Hepatic stellate cell (primary cell): ENCODE results near the gene CCDC116.
"Not testable (repeated sequence)": the region's sequence is repeated elsewhere in the genome, so short reads cannot be mapped to it uniquely, and the experiment has no call there.

Source experiments
- DNase-seq: peaks from one replicate; pipeline ENCODE4 v3.0.0; 2011; ENCODE audit warnings: low spot score

Gene CCDC116

DNA sequence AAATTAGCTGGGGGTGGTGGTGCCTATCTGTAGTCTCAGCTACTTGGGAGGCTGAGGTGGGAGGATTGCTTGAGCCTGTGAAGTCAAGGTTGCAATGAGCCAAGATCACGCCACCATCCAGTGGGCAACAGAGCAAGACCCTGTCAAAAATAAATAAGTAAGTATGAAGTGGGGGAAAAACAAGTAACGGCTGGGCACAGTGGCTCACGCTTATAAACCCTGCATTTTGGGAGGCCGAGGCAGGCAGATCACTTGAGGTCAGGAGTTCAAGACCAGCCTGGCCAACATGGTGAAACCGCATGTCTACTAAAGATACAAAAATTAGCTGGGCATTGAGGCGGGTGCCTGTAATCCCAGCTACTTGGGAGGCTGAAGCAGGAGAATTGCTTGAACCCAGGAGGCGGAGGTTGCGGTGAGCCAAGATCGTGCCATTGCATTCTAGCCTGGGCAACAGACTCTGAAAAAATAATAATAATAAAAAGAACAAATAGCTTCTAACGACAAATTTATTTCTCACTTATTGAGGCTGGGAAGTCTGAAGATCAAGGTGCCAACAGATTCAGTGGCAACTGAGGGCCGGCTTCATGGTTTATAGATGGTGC, 22.9 kb upstream of the CCDC116 start:
- not testable (repeated sequence) for DNase-seq

DNA sequence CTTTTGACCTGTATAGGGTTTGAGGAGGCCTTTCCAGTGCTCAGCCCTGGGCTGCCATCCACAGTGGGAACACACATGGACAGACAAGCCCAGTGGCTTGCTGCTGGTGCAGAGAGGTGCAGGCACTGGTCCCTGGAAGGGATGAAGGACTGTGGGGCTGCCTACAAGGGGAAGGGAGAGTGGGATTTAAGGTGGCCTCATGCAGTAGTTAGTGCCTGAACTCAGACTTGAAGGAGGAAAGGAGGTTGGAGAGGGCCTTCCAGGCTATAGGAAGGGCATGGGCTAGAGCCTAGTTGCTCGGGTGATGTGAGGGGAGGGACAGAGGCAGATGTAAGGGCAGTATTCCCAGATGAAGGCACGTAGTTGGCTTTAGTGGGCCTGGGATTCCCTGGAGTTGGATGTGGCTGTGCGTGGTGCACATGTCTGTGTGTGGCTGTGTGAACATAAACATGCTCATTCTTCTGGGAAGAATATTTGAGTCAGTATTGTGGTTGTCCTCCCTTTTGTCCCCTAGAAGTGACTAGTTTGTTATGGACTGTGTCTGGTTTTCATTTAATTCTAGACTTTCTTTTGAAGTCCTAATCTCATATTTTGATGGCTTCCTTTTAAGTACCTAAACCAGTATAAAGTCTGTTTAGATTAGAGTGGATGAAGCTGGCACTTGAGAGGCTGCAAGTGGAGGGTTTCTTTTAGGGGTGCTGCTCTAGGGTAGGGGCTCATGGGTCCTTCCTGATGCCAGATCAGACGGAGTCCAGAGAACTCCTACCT, 21.2 kb upstream of the CCDC116 start:
- no peak for DNase-seq

DNA sequence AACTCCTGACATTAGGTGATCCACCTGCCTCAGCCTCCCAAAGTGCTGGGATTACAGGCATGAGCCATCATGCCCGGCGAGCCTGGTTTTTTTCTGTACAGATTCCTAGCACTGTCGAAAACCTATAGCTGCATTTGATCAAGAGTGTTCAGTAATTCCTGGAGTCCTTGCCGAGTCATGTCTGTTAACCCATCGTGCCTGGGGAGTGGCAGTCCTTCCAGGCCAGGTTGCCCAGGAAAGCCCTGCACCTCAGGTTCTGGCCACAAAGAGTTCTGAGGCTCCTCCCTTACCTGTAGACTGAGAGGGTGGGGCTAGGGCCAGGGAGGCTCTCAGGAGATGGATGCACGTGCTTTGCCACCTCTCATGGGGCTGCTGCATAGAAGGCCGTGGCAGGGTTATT, 19.7 kb upstream of the CCDC116 start:
- DNase-seq, result no peak

DNA sequence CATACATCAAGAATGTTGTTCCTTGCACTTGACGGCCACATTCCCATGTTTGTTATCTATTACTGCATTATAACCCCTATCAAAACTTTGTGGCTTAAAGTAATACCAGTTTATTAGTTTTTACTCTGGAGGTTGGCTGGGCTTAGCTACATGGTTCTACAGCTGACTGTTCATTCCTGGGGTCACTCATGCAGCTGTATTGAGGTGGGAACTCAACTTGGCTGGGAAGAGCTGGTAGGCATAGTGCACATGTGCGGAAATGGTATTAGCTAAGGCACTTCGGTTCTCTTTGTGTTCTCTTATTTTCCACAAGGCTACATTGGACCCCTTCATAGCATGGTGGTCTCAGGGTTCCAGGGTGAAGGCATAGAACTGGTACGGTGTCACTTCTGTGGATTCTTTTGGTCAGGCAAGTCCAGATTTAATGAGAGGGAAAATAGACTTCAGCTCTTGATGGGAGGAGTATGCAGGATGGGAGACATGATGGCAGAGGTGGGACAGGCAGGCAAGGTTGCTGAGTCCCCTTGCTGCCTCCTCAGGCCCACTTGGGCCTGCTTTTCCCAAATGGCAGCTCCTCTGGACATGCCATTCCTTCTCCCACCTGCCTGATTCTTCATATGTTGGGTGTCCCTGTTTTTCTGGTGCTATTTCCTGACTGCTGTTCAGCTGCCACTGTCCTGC, 18.9 kb upstream of the CCDC116 start:
- DNase-seq, result no peak

DNA sequence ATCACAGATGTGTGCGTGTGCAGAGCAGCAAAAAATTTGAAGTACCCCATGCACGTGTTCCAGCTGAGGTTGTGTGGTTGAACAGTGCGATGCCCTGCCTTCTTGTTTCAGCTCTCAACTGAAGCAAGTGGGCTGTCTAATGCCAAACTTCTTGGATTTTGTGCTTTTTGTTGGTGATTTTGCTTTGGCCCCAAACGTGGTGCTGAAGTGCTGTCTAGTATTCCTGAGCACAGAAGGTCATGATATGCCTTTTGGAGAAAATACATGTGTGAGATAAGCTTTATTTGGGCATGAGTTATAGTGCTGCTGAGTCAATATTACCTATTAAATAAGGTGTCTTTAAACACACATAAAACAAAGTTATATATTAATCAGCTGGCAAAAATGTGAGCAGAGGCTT, 16.8 kb upstream of the CCDC116 start:
- no peak for DNase-seq

DNA sequence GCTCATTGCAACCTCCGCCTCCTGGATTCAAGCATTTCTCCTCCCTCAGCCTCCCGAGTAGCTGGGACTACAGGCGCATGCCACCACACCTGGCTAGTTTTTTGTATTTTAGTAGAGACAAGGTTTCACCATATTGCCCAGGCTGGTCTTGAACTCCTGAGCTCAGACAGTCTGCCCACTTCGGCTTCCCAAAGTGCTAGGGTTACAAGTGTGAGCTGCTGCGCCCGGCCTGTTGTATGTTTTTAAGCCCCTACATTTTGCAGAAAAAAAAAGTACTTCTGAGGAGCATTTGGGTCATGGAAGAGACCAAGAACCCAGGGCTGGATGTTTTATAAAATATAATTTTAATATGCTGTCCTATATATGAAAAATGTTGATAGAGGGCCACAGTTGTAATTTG, 15.2 kb upstream of the CCDC116 start:
- not testable (repeated sequence) for DNase-seq

DNA sequence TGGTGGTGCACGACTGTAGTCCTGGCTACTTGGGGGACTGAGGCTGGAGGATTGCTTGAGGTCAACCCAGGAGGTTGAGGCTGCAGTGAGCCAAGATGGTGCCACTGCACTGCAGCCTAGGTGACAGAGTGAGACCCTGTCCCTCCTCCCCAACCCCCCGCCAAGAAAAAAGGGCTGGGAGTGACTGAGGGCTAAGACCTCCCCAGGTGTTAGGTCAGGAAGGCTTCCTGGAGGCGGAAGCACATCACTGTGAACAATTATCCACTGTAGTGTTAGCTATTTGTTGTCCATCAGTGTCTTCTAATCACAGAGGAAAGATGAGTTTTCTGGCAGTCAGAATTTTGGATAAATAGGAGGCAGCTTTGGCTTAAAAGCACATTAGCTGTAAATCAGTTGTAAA, 11.5 kb upstream of the CCDC116 start:
- no peak for DNase-seq

DNA sequence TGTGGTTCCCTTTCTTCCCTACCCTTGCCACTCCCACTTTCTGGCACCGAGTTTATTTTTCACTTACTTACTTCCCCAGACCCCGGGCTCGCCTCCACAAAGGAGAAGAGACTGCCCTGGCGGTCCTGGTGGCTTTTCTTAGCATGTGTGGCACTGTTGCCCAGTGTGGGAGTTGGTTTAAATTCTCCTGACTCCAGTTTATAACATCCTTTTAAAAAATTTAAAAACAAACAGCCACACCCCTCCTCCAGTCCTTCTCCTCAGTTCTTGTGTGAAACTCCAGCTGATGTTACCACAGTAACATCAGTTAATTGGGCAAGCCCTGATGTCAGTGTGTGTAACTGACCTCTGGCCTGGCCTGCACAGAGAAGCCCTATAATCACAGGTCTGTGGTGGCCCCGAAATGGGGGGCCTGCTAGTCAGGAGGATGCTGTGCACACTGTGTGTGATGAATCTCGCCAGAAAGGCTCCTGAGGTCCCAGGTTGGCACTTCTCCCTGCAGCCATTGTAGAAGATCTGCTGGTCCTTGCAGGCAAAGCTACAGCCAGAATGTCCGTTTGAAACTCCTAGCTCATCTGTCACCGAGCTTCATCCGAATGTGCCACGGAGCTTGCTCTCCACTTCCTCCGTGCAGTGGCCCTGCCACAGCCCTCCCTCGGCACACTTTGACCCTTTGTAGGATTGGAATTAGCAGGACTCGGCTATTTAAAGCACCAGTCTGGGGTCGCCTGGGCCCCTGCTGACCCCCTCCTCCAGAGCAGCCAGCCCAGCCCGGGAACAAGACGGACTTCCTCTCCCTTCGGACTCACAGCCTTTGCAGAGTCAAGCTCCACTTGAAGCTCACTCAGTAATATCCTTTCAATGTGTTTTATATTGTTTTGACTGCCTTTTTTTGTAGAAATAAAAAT, 10.3 kb upstream of the CCDC116 start:
- DNase-seq, result no peak

DNA sequence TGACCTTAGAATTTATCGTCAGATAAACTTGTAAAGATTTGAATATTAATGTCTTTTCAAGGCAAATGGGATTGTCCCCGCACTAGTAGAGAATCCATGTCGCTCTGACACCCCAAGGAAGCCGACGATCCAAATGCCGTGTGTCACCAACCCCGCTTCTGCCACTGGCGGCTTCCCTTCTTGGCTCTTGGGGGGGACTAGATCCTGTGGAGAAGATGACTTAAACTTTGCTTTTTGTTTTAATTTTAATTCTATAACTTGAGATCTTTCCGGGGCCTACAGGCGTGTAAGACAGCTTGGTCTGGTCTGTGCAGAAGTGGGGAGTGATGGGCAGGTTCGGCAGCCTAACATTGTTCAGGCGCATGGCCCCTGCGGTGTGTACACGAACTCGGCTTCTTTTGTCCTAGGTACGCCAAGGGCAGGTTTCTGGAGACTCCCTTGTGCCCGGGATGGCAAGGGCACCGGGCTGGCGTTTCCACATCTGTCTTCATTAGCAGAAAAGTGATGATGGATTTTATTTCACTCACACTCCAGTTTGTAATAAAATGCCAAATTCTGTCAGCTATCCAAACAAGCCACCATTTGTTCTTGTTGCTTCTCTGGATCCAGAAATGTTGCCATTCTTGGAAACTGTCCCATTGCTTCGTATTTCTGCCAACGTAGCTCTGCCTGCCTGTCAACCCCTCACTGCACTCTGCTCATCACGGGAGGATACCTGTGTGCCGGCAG, 9.5 kb upstream of the CCDC116 start:
- DNase-seq, result no peak

DNA sequence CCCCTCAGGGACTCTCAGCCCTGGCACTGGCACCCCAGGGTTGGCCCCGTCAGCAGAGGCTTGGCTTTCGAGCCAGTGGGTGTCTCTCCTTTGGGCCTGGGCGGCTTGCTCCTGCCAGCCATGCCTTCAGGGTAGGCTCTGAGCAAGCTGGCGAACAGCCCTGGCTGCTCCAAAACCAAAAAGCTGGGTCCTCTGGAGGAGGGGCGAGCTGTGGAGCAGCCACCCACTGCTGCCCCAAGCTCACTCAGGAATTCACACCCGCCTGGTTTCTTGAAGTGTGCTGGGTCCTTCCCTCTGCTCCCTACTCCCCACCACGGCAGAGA, 9.0 kb upstream of the CCDC116 start:
- DNase-seq, result no peak

DNA sequence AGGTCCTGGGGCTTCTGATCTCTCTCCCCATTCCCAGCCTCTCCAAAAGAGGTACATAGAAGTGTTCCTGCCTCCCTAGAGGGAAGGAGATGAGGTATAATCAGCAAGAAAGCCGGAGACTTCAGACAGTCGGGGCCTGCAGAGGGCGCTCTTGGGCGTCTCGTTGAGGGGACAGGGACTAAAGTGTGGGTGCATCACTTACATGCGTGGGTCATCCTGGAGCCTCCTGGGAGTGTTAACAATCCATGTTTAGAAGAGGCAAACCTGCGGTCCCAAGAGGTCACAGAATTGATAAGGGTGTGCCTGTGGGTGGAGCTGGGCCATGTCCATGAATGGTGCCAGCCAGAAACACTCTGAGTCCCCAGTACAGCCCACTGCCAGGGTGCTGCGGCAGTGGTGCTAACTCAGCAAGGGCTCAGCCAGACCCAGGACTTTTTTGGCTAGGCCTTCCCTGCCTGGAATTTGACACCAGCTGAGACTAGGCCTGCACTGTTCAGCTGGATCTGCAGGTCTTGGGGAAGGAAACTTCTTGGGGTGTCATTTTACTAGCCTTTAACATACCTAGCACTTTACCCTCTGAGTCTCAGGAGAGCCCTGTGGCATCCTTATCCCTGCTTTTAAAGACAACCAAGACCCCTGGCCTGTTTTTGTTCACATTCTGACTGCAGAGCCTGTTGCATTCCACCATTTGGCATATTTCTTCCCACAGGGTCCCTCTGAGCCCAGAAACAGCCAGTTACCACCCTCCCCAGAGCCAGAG, 8.3 kb upstream of the CCDC116 start:
- no peak for DNase-seq

DNA sequence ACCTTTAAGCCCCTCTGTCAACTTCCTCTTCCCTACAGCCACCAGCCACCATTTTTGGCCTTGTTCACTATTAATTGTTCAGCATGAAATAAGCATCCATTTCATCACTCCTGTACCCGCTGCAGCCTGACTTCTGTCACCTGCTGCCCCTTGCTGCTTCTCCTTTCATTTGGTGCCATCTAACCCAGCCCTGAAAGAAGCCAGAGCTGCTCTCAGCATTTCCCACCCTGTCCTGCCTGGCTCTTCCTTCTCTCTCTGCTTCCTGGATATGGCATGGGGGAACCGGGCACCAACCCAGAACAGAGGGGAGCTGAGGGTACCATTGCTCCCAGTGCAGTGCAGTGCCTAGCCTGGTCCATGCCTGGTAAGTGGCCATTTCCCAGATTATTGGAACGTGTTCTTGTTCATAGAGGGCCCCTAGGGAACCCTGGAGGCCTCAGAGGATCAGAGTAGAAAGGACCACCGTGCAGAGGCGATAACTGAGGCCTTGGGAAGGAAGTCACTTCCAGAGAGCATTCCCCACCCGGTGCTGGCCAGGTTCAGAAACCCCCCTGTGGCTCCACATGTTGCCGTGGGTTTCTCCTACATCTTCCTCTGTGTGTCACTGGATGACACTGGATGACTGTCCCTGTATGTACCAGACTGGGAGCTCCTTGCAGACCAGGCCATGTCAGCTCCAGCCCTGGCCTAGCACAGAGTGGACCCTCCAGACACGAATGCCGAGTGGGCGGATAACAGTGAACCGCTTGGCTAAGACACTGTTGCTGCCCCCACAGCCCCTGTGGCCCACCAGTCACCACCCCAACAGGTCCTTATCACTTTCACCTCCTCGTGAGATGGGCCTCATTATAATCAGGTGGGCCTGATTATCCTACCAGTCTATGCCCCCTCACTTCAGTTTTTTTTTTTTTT, 7.4 kb upstream of the CCDC116 start:
- no peak for DNase-seq

DNA sequence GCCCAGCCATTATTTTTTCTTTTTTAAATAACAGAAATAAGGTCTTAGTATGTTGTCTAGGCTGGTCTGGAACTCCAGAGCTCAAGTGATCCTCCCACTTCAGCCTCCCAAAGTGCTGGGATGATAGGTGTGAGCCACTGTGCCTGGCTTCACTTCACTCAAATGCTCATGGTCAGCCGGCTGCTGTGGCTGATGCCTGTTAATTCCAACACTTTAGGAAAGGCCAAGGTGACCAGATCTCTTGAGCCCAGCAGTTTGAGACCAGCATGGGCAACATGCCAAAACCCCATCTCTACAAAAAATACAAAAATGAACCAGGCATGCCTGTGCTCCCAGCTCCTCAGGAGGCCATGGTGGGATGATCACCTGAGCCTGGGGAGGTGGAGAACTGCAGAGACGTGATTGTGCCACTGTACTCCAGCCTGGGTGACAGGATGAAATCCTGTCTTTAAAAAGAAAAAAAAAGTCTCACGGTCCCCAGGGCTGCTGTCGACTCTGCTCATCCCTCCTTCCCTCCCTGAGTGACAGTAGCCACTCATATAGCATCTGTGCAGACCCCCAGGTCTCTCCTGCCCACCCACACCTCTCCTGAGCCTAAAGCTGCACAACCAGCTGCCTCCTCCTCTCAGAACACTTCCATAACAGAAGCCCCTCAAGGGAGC, 6.4 kb upstream of the CCDC116 start:
- no peak for DNase-seq

DNA sequence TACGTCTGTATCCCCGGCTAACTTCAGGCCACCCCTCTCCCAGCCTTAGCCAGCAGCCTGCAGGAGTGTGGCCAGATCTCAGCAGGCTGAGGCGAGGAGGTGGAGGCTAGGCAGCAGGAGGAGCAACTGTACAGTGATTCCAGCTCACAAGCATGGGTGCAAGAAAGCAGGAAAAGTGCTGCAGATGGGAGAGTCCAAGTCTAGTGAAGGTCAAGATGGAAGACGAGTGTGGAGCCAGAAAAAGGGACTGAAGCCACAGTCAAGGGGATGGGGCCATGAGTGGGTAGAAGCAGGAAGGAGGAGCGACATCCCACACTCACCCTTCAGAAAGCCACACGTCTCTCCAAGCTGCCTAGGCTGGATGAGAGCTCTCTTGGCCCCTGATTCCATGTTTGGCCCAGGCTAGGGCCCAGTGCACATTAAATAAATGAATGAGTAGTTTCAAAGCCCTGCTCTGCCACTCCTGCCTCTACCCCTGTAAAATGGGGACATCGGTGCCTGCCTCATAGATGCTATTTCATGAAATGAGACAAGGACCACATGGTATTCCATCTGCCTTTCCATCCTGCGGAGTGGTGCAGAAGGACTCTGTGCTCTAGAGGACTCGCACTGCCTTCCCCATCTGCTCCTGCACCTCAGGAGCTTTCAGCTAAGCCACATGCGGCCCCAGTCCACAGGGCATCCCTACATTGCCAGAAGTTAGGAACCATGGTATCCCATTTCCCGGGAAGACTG, 5.7 kb upstream of the CCDC116 start:
- no peak for DNase-seq

DNA sequence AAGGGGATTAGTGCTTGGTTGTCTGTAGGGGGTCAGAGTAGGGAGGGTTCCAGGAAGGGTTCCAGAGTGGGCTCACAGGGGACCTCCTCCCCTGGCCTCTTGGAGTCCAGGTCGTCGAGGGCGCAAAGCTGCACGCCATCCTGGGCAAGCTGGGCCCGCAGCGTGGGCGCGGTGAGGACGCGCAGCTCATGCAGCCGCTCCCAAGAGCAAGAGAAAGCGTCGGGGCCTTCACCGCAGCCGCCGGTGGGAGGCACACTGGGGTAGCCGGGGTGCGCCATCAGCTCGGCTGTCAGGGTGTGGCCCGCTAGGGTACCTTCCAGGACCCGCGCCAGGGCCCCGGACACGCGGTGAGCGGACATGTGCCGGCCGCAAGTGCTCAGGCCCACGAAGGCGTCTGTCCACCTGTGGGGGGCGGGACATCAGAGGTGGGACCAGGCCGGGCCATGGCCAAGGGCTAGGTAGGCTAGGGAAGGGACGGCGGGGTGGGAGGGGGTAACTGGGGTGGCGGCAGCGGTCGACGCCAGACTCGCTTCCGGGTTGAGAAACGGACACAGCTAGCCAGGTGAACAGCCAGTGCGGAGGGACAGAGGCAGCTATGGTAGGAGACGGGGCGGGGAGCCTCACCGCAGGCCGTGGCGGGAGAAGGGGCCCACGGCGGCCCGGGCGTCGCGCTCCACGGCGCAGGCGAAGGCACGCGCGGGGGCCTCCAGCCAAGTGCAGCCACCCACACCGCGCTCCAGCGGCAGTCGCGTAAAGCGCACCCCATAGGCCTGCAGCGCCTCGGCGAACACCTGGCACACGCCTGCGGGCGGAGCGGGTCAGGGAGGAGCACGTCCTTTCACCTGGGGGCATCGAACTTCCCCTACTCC, 3.9 kb upstream of the CCDC116 start:
- DNase-seq, result no peak

DNA sequence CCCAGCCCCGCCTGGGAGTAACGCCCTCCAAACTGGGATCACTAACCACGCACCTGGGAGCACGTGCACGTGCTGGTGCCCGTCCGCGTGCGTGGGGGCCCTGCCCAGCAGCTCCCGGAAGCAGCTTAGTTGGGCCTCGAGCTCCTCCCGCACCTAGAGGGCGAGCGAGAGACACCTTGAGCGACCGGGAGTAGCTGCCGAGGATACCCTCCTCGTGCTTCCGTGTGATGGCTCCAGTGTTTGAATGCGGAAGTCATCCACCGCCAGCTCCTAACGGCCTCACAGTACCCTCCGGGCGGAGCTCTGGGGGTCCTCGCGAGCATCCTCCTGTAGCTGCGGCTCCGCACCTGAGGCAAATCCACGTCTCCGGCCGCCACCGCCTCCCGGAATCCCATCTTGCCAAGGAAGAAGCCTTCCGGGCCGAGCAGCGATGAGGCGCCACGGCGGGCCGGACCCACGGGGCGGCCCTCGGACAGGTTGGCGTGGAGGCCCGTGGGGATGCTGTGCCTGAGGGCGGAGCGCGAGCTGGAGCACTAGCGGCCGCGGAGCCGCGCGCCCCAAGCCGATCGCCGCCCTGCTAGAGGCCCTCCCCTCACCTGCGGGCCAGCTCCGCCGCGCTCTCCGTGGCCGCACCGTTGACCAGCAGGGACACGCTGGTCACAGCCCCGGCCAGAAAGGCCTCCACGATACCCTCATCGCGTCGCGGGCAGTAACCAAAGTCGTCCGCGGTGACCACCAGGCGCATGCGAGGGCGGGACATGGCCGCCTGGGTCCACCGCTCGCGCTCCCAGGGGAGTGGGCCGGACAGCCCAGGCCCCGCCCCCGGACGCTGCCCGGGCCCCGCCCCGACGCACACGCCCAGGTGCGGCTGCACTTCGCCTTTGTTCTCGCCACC, 3.1 kb upstream of the CCDC116 start, which contains the start of gene YDJC:
YDJC (minus strand) TSS at position 768 of the 895 bp plus-strand sequence; CDS start at position 760, 8 bp downstream.
- peak; percentile 88 for DNase-seq

DNA sequence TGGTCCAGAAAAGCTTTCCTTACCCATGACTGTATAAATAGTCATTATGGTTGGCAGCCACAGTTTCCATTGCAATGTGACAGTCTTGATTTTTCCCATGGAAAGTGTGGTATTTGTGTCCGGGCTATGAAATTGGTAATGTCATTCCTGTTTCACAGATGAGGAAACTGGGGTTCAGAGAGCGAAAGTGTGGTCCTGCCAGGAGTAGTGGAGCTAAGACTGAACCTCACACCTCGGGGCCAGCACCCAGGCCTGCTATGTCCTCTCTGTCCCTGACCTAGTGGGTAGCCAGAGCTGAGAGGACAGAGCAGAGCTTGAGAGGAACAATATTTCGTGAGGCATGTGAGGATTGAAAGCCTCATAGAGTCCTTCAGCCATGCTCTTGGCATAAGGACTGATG, 1.5 kb upstream of the CCDC116 start:
- DNase-seq, result no peak
